ENCODE measurements around the gene RASSF7.
"Not testable (repeated sequence)": the region's sequence is repeated elsewhere in the genome, so short reads cannot be mapped to it uniquely, and the experiment has no call there.

The RASSF7 gene

GRCh38 chr11:569158-569885, 8.6 kb downstream of the RASSF7 start:
- DNase-seq, result no peak
- no peaks in the 10 kb centered on the region for H3K36me3 ChIP-seq
- H3K4me1 ChIP-seq, result peaks cover 0 to 22% (median 16%) of the 10 kb centered on the region in 4 donors
- H3K9me3 ChIP-seq, result no peaks in the 10 kb centered on the region
- H3K4me3 ChIP-seq, result peak overlapping the region; percentile 55 to 74
- intact Hi-C loops (cut with DNase I; ENCODE audit: low total_unique reads), result no loop called here
- H3K27me3 ChIP-seq, result no peaks in the 10 kb centered on the region
- no peak for TF ChIP-seq CTCF (IDR thresholded peaks at IDR 0.05)
- H3K27ac ChIP-seq, result peak overlapping the region; percentile 80 to 93

- Histone ChIP-seq H3K9me3 (no peaks in the 10 kb centered on the region), H3K27me3 (no peaks in the 10 kb centered on the region), H3K4me1 (peaks cover 0 to 33% (median 24%) of the 10 kb centered on the region in 4 donors), H3K4me3 (no peak overlapping the region), H3K27ac (no peak overlapping the region), H3K36me3 (no peaks in the 10 kb centered on the region)
- DNase-seq, result no peak
- intact Hi-C loops (cut with DNase I; ENCODE audit: low total_unique reads), result loop anchor here (10.0 kb wide), 1 partner anchor 233 kb away; the partner anchor contains the start of genes PIDD1 and RPLP2
- TF ChIP-seq CTCF (IDR thresholded peaks at IDR 0.05), result no peak
Observed at GRCh38 chr11:571802-572185, 11.0 kb downstream of the RASSF7 start.

GRCh38 chr11:573146-573759, 12.5 kb downstream of the RASSF7 start:
- Histone ChIP-seq H3K27ac (no peak overlapping the region), H3K4me1 (peaks cover 0 to 36% (median 28%) of the 10 kb centered on the region in 4 donors), H3K36me3 (no peaks in the 10 kb centered on the region), H3K27me3 (no peaks in the 10 kb centered on the region), H3K4me3 (no peak overlapping the region), H3K9me3 (no peaks in the 10 kb centered on the region)
- no peak for DNase-seq
- no peak for TF ChIP-seq CTCF (IDR thresholded peaks at IDR 0.05)
- intact Hi-C loops (cut with DNase I; ENCODE audit: low total_unique reads), result loop anchor here (10.0 kb wide), 1 partner anchor 232 kb away; the partner anchor contains the start of genes PIDD1 and RPLP2

GRCh38 chr11:574031-574570, 13.3 kb downstream of the RASSF7 start:
- H3K9me3 ChIP-seq, H3K4me3 ChIP-seq, H3K36me3 ChIP-seq, H3K27me3 ChIP-seq, H3K27ac ChIP-seq, DNase-seq: not testable (repeated sequence)
- peaks cover 0 to 41% (median 33%) of the 10 kb centered on the region in 4 donors for H3K4me1 ChIP-seq
- intact Hi-C loops (cut with DNase I; ENCODE audit: low total_unique reads), result loop anchor here (10.0 kb wide), 1 partner anchor 231 kb away; the partner anchor contains the start of genes PIDD1 and RPLP2

DNA sequence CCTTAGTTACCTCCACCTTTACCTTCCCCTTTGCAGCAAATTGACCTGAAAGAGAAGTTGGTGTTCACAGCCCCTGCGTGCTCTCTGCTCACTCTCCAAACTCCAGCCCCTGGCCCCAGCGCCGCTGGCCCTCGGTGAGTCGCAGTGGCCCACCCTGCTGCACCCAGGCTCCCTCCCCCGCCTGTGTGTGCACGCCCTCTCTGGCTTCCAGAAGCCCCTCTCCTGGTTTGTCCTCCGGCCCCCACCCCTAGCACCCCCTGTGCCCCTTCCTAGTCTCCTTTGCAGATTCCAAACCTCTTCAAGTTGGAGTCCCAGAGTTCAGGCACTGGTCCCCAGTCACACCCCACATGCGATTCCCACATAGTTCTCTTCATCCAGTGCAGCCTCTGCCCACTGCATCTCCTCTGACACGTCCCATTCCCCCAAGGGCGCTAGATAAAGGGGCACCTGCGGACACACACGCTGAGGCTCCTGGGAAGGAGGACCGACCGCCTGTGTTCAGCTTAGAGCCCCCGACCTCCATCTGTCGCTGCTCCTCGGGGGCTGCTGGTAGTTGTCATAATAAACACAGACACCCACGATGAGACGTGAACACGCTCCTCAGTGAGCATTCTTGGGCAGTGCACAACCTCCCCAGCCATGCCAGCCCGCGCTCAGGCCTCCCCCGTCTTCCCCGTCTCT, 14.0 kb downstream of the RASSF7 start:
- no peak for DNase-seq
- intact Hi-C loops (cut with DNase I; ENCODE audit: low total_unique reads), result loop anchor here (5.0 to 10.0 kb wide), 2 partner anchors 38 to 230 kb away; partner anchors contain the start of genes PIDD1 and RPLP2
- H3K36me3 ChIP-seq, result no peaks in the 10 kb centered on the region
- no peaks in the 10 kb centered on the region for H3K9me3 ChIP-seq
- no peak for TF ChIP-seq CTCF (IDR thresholded peaks at IDR 0.05)
- peaks cover 0 to 41% (median 35%) of the 10 kb centered on the region in 4 donors for H3K4me1 ChIP-seq
- H3K27ac ChIP-seq, result peak overlapping the region; percentile 70 to 80
- H3K27me3 ChIP-seq, result no peaks in the 10 kb centered on the region
- peak overlapping the region; percentile 78 to 89 for H3K4me3 ChIP-seq
